Fibroblast of lung (primary cell): Measurements from ENCODE around the gene MCM6.

ENCODE experiments used
- CTCF ChIP-seq, 2 donors: IDR thresholded peaks in 1 of 2; conservative IDR thresholded peaks in 1 of 2; 1 replicate in 1 of 2; 2 replicates in 1 of 2; pipeline ENCODE4 v1.5.1; 2011 to 2012; ENCODE audit warnings: low read length in 2 of 2, control low read depth in 1 of 2, inconsistent platforms in 1 of 2, low read depth in 1 of 2, mild to moderate bottlenecking in 1 of 2
- EZH2 ChIP-seq: IDR thresholded peaks from 2 replicates; pipeline ENCODE4 v1.5.1; 2012; ENCODE audit warnings: low read length, control low read depth, mild to moderate bottlenecking; ENCODE audit errors: missing control alignments

- TF ChIP-seq CTCF (conservative IDR thresholded peaks at IDR 0.05 in 1 of 2, IDR thresholded peaks at IDR 0.05 in 1 of 2; ENCODE audit: low read depth in 1 of 2, low read length in 2 of 2) (no peak), EZH2 (no peak)
Observed at GRCh38 chr2:135790423-135790822, 85.8 kb downstream of the MCM6 start.
